Measurements from ENCODE around the gene CCL2.
A peak's percentile ranks its signal among the peaks of the same experiment; 100 is the strongest.

CCL2 gene

GRCh38 chr17:34275881-34276280 is 20.8 kb downstream of the CCL2 start:
- WGBS: no CpG with 5 or more reads among the region's 1 CpG
- H3K14ac ChIP-seq (ENCODE audit: low read length in 2 of 2): no peak overlapping the region

GRCh38 chr17:34276826-34277225 is 21.7 kb downstream of the CCL2 start:
- Histone ChIP-seq H3K4me3 (ENCODE audit: insufficient read depth in 1 of 2, low read depth in 1 of 2, low read length in 2 of 2) (no peak overlapping the region), H3K9ac (ENCODE audit: low read length) (no peak overlapping the region), H3K14ac (ENCODE audit: low read length in 2 of 2) (no peak overlapping the region), H4K91ac (ENCODE audit: low read length) (no peak overlapping the region), H2BK15ac (ENCODE audit: low read depth, poor library complexity, severe bottlenecking) (no peak overlapping the region), H2AK5ac (ENCODE audit: low read length, severe bottlenecking) (no peak overlapping the region), H2BK12ac (ENCODE audit: low read length in 2 of 2) (no peak overlapping the region), H2BK5ac (ENCODE audit: low read depth, low read length, poor library complexity, severe bottlenecking) (no peak overlapping the region), H3K27me3 (ENCODE audit: control insufficient read depth in 1 of 2, insufficient read depth in 1 of 2, low read length in 2 of 2) (no peaks in the 10 kb centered on the region), H2AFZ (ENCODE audit: low read depth, low read length) (no peak overlapping the region), H3K18ac (ENCODE audit: low read depth in 1 of 2, low read length in 2 of 2) (no peak overlapping the region), H3K36me3 (ENCODE audit: control insufficient read depth in 1 of 2, insufficient read depth in 2 of 2, low read depth in 1 of 2, low read length in 2 of 2) (no peaks in the 10 kb centered on the region), H2BK120ac (ENCODE audit: low read depth, low read length) (no peak overlapping the region), H3K9me3 (ENCODE audit: control insufficient read depth, low read length) (no peaks in the 10 kb centered on the region), H3K27ac (ENCODE audit: low read length, poor library complexity, severe bottlenecking) (no peak overlapping the region), H3K4me1 (ENCODE audit: control insufficient read depth, insufficient read depth, low read depth, low read length) (no peaks in the 10 kb centered on the region), H3K23ac (ENCODE audit: low read length in 2 of 2) (no peak overlapping the region), H3K79me1 (replicated peaks; ENCODE audit: low read length, poor library complexity, severe bottlenecking) (no peaks in the 10 kb centered on the region), H3K4me2 (ENCODE audit: low read length, poor library complexity, severe bottlenecking) (no peak overlapping the region), H3K4ac (ENCODE audit: low read depth in 1 of 2, low read length in 2 of 2) (no peak overlapping the region), H4K8ac (ENCODE audit: low read length) (no peak overlapping the region)
- no peak for DNase-seq
- WGBS: 63% methylated on average over 3 of the region's 4 CpGs

More at GRCh38 chr17:34275881-34276280, 20.8 kb downstream of the CCL2 start:
- DNase-seq: peak; percentile 95
- Histone ChIP-seq H3K27ac (ENCODE audit: low read length, poor library complexity, severe bottlenecking) (no peak overlapping the region), H2AK5ac (ENCODE audit: low read length, severe bottlenecking) (no peak overlapping the region), H3K9me3 (ENCODE audit: control insufficient read depth, low read length) (no peaks in the 10 kb centered on the region), H3K36me3 (ENCODE audit: control insufficient read depth in 1 of 2, insufficient read depth in 2 of 2, low read depth in 1 of 2, low read length in 2 of 2) (no peaks in the 10 kb centered on the region), H4K91ac (ENCODE audit: low read length) (no peak overlapping the region), H3K4me1 (ENCODE audit: control insufficient read depth, insufficient read depth, low read depth, low read length) (no peaks in the 10 kb centered on the region), H3K23ac (ENCODE audit: low read length in 2 of 2) (no peak overlapping the region), H4K8ac (ENCODE audit: low read length) (no peak overlapping the region), H3K4ac (ENCODE audit: low read depth in 1 of 2, low read length in 2 of 2) (no peak overlapping the region), H2BK5ac (ENCODE audit: low read depth, low read length, poor library complexity, severe bottlenecking) (no peak overlapping the region), H3K4me3 (ENCODE audit: insufficient read depth in 1 of 2, low read depth in 1 of 2, low read length in 2 of 2) (no peak overlapping the region), H2BK12ac (ENCODE audit: low read length in 2 of 2) (no peak overlapping the region), H2AFZ (ENCODE audit: low read depth, low read length) (no peak overlapping the region), H3K9ac (ENCODE audit: low read length) (no peak overlapping the region), H3K4me2 (ENCODE audit: low read length, poor library complexity, severe bottlenecking) (no peak overlapping the region), H3K79me1 (replicated peaks; ENCODE audit: low read length, poor library complexity, severe bottlenecking) (no peaks in the 10 kb centered on the region), H2BK15ac (ENCODE audit: low read depth, poor library complexity, severe bottlenecking) (no peak overlapping the region), H3K18ac (ENCODE audit: low read depth in 1 of 2, low read length in 2 of 2) (no peak overlapping the region), H2BK120ac (ENCODE audit: low read depth, low read length) (no peak overlapping the region), H3K27me3 (ENCODE audit: control insufficient read depth in 1 of 2, insufficient read depth in 1 of 2, low read length in 2 of 2) (no peaks in the 10 kb centered on the region)

GRCh38 chr17:34283571-34283970 is 28.5 kb downstream of the CCL2 start:
- Histone ChIP-seq H3K9me3 (ENCODE audit: control insufficient read depth, low read length) (no peaks in the 10 kb centered on the region), H3K18ac (ENCODE audit: low read depth in 1 of 2, low read length in 2 of 2) (no peak overlapping the region), H3K4ac (ENCODE audit: low read depth in 1 of 2, low read length in 2 of 2) (no peak overlapping the region), H4K8ac (ENCODE audit: low read length) (no peak overlapping the region), H2BK12ac (ENCODE audit: low read length in 2 of 2) (no peak overlapping the region), H3K79me1 (replicated peaks; ENCODE audit: low read length, poor library complexity, severe bottlenecking) (no peaks in the 10 kb centered on the region), H2BK5ac (ENCODE audit: low read depth, low read length, poor library complexity, severe bottlenecking) (no peak overlapping the region), H4K91ac (ENCODE audit: low read length) (no peak overlapping the region), H3K36me3 (ENCODE audit: control insufficient read depth in 1 of 2, insufficient read depth in 2 of 2, low read depth in 1 of 2, low read length in 2 of 2) (no peaks in the 10 kb centered on the region), H3K4me3 (ENCODE audit: insufficient read depth in 1 of 2, low read depth in 1 of 2, low read length in 2 of 2) (no peak overlapping the region), H2BK120ac (ENCODE audit: low read depth, low read length) (no peak overlapping the region), H3K4me1 (ENCODE audit: control insufficient read depth, insufficient read depth, low read depth, low read length) (no peaks in the 10 kb centered on the region), H2AK5ac (ENCODE audit: low read length, severe bottlenecking) (no peak overlapping the region), H3K23ac (ENCODE audit: low read length in 2 of 2) (no peak overlapping the region), H3K14ac (ENCODE audit: low read length in 2 of 2) (no peak overlapping the region), H3K27ac (ENCODE audit: low read length, poor library complexity, severe bottlenecking) (no peak overlapping the region), H2BK15ac (ENCODE audit: low read depth, poor library complexity, severe bottlenecking) (no peak overlapping the region), H3K27me3 (ENCODE audit: control insufficient read depth in 1 of 2, insufficient read depth in 1 of 2, low read length in 2 of 2) (no peaks in the 10 kb centered on the region), H3K9ac (ENCODE audit: low read length) (no peak overlapping the region), H3K4me2 (ENCODE audit: low read length, poor library complexity, severe bottlenecking) (no peak overlapping the region), H2AFZ (ENCODE audit: low read depth, low read length) (no peak overlapping the region)
- WGBS: 83% methylated on average over 6 of the region's 6 CpGs
- DNase-seq: no peak

DNA sequence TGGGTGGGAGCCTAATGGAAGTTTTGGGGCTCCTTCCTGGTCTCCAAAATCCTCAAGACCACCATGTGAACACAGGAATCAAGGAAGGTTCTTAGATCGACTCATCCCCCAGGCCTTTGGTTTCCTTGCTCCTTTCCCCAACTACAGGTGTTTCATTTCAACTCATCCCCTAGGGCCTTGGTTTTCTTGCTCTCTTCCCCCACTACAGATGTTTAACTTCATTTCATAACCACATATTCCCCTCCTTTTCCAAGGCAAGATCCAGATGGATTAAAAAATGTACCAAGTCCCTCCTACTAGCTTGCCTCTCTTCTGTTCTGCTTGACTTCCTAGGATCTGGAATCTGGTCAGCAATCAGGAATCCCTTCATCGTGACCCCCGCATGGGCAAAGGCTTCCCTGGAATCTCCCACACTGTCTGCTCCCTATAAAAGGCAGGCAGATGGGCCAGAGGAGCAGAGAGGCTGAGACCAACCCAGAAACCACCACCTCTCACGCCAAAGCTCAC is 30.3 kb downstream of the CCL2 start, which contains the start of gene CCL11:
CCL11 (plus strand) TSS at position 457 of the 507 bp plus-strand sequence. CDS start 67 bp downstream, outside the sequence.
- Histone ChIP-seq H3K79me1 (replicated peaks; ENCODE audit: low read length, poor library complexity, severe bottlenecking) (no peaks in the 10 kb centered on the region), H2AFZ (ENCODE audit: low read depth, low read length) (no peak within 1 kb of the TSS), H3K36me3 (ENCODE audit: control insufficient read depth in 1 of 2, insufficient read depth in 2 of 2, low read depth in 1 of 2, low read length in 2 of 2) (no peaks in the 10 kb centered on the region), H4K91ac (ENCODE audit: low read length) (no peak within 1 kb of the TSS), H3K27me3 (ENCODE audit: control insufficient read depth in 1 of 2, insufficient read depth in 1 of 2, low read length in 2 of 2) (no peaks in the 10 kb centered on the region), H4K8ac (ENCODE audit: low read length) (no peak within 1 kb of the TSS), H2BK5ac (ENCODE audit: low read depth, low read length, poor library complexity, severe bottlenecking) (no peak within 1 kb of the TSS), H3K9ac (ENCODE audit: low read length) (no peak within 1 kb of the TSS), H2BK12ac (ENCODE audit: low read length in 2 of 2) (no peak within 1 kb of the TSS), H3K9me3 (ENCODE audit: control insufficient read depth, low read length) (no peaks in the 10 kb centered on the region), H3K4me1 (ENCODE audit: control insufficient read depth, insufficient read depth, low read depth, low read length) (no peaks in the 10 kb centered on the region), H3K4me3 (ENCODE audit: insufficient read depth in 1 of 2, low read depth in 1 of 2, low read length in 2 of 2) (no peak within 1 kb of the TSS), H3K18ac (ENCODE audit: low read depth in 1 of 2, low read length in 2 of 2) (no peak within 1 kb of the TSS), H3K27ac (ENCODE audit: low read length, poor library complexity, severe bottlenecking) (no peak within 1 kb of the TSS), H3K14ac (ENCODE audit: low read length in 2 of 2) (no peak within 1 kb of the TSS), H3K4me2 (ENCODE audit: low read length, poor library complexity, severe bottlenecking) (no peak within 1 kb of the TSS), H2BK15ac (ENCODE audit: low read depth, poor library complexity, severe bottlenecking) (no peak within 1 kb of the TSS), H3K23ac (ENCODE audit: low read length in 2 of 2) (no peak within 1 kb of the TSS), H2BK120ac (ENCODE audit: low read depth, low read length) (no peak within 1 kb of the TSS), H3K4ac (ENCODE audit: low read depth in 1 of 2, low read length in 2 of 2) (no peak within 1 kb of the TSS), H2AK5ac (ENCODE audit: low read length, severe bottlenecking) (no peak within 1 kb of the TSS)
- WGBS: 73% methylated on average over 4 of the region's 4 CpGs
- DNase-seq: no peak
